K562 (cell line): ENCODE data around the gene MAP4K5. TPM values are rescaled to one million over a fixed set of nuclear protein-coding genes. Genes with fewer than 3 reads are reported as not detected.
"Not testable (repeated sequence)": the region's sequence is repeated elsewhere in the genome, so short reads cannot be mapped to it uniquely, and the experiment has no call there.

Source experiments
- ATAC-seq: fragments of 200-7000 bp; cut with Tn5 transposase; 3 replicates; pipeline ENCODE4 v1.9.1; 2020; ENCODE audit warnings: moderate library complexity
- BruUV-seq: library from RNA; stranded (reverse); fragments of 400-500 nt; replicated peaks from 2 replicates; lab custom pipeline; 2021; lab: Mats Ljungman, UMichigan
- CTCF ChIA-PET: fragments of 300-600 bp; formaldehyde crosslinking; extraction: SDS; loops from one replicate; lab custom pipeline; 2021; ENCODE audit warnings: low intra/inter-chr PET ratio; lab: Yijun Ruan, JAX
- POLR2A ChIA-PET: fragments of 300-600, 350-650 bp; sonication (Branson Sonifier 250); formaldehyde crosslinking; extraction: SDS; loops from one replicate; lab custom pipeline; 2021; ENCODE audit warnings: antibody characterized with exemption, inconsistent platforms; lab: Yijun Ruan, JAX
- DNase-seq, 4 experiments: peaks; one replicate each; pipeline versions ENCODE4 v3.0.0 to v3.0.0-alpha.2; 2011 to 2018; ENCODE audit warnings: low spot score in 3 of 4, mixed read lengths in 3 of 4; ENCODE audit errors: extremely low read depth in 1 of 4
- FAIRE-seq: peaks from 2 replicates; lab custom pipeline; 2011; peaks lifted over from hg19 to GRCh38; lab: Jason Lieb, UNC
- H2AFZ ChIP-seq: 2 replicates; pipeline ENCODE4 v1.6.0; 2011; ENCODE audit warnings: low read depth, low read length, control low read depth, inconsistent platforms
- H3K27ac ChIP-seq: fragments of 200-600 bp; 3 replicates; pipeline ENCODE4 v1.8.0; 2011; ENCODE audit warnings: low read depth, mild to moderate bottlenecking, control low read depth, inconsistent platforms, low read length, moderate library complexity, mixed read lengths; ENCODE audit errors: extremely low read depth
- H3K27me3 ChIP-seq, 2 experiments: fragments of 300-600 bp in 1 of 2; 2 replicates in 1 of 2; 3 replicates in 1 of 2; pipeline versions ENCODE4 v1.6.0 to v1.8.0; 2011; ENCODE audit warnings: inconsistent platforms in 2 of 2, low read length in 2 of 2, mild to moderate bottlenecking in 1 of 2, mixed read lengths in 1 of 2, moderate library complexity in 1 of 2; ENCODE audit not compliant: control insufficient read depth in 2 of 2, insufficient read depth in 2 of 2
- H3K36me3 ChIP-seq: fragments of 300-600 bp; 3 replicates; pipeline ENCODE4 v1.8.0; 2011; ENCODE audit warnings: mild to moderate bottlenecking, low read length, inconsistent platforms; ENCODE audit not compliant: control insufficient read depth, insufficient read depth
- H3K4me1 ChIP-seq, 2 experiments: fragments of 200-600 bp in 1 of 2; replicated peaks in 1 of 2; 2 replicates in 1 of 2; 3 replicates in 1 of 2; pipeline versions ENCODE4 v1.5.1 to v1.8.0; 2011; ENCODE audit warnings: inconsistent platforms in 2 of 2, low read length in 2 of 2, mild to moderate bottlenecking in 1 of 2, mixed read lengths in 1 of 2, moderate library complexity in 1 of 2; ENCODE audit not compliant: control insufficient read depth in 2 of 2, insufficient read depth in 2 of 2
- H3K4me2 ChIP-seq: 2 replicates; pipeline ENCODE4 v1.6.1; 2011; ENCODE audit warnings: low read length, control low read depth, inconsistent platforms, mixed read lengths; ENCODE audit not compliant: insufficient read depth
- H3K4me3 ChIP-seq: fragments of 200-600 bp; sonication (generic), shearing (Covaris generic); 2 replicates; pipeline ENCODE4 v1.5.1; 2016; ENCODE audit warnings: control low read depth, inconsistent platforms
- H3K79me2 ChIP-seq: fragments of 200-600 bp; 3 replicates; pipeline ENCODE4 v1.8.0; 2011; ENCODE audit warnings: low read length, inconsistent platforms; ENCODE audit not compliant: control insufficient read depth, insufficient read depth
- H3K9ac ChIP-seq, 2 experiments: 2 replicates each; pipeline versions ENCODE4 v1.6.0 to v1.6.1; 2011; ENCODE audit warnings: low read depth in 2 of 2, low read length in 2 of 2, control low read depth in 1 of 2, inconsistent platforms in 1 of 2, mild to moderate bottlenecking in 1 of 2, mixed read lengths in 1 of 2; ENCODE audit not compliant: insufficient read depth in 1 of 2
- H3K9me1 ChIP-seq: one replicate; pipeline ENCODE4 v1.6.0; 2011; ENCODE audit warnings: inconsistent platforms, mild to moderate bottlenecking, low read length, moderate library complexity; ENCODE audit not compliant: control insufficient read depth, insufficient read depth
- H3K9me3 ChIP-seq: replicated peaks from 2 replicates; pipeline ENCODE4 v1.5.1; 2011; ENCODE audit warnings: low read depth, low read length, inconsistent platforms; ENCODE audit not compliant: control insufficient read depth, insufficient read depth
- H4K20me1 ChIP-seq: replicated peaks from 2 replicates; pipeline ENCODE4 v1.6.1; 2011; ENCODE audit warnings: low read length, inconsistent platforms, mixed read lengths; ENCODE audit not compliant: control insufficient read depth, insufficient read depth
- C11orf30 ChIP-seq: fragments of 450-650 bp; IDR thresholded peaks from 2 replicates; pipeline ENCODE4 v1.6.1; 2016; ENCODE audit warnings: low read depth, mild to moderate bottlenecking
- CHD4 ChIP-seq: fragments of 200-600 bp; sonication (generic); IDR thresholded peaks from 3 replicates; pipeline ENCODE4 v1.6.1; 2012; ENCODE audit warnings: low read depth, mild to moderate bottlenecking, mixed read lengths, low read length, inconsistent platforms; ENCODE audit not compliant: insufficient read depth, insufficient replicate concordance, poor library complexity, severe bottlenecking
- ETV5 ChIP-seq: sonication (generic); formaldehyde crosslinking; IDR thresholded peaks from 2 replicates; pipeline ENCODE4 v1.4.0; 2020; ENCODE audit warnings: low read depth, mild to moderate bottlenecking, missing genetic modification reagents
- TEAD4 ChIP-seq, 2 experiments: sonication (generic) in 1 of 2; formaldehyde crosslinking in 1 of 2; IDR thresholded peaks; 2 replicates each; pipeline versions ENCODE4 v1.6.1 to v1.8.0; 2012 to 2022; ENCODE audit warnings: borderline replicate concordance in 1 of 2, inconsistent platforms in 1 of 2, low read length in 1 of 2, mild to moderate bottlenecking in 1 of 2, missing genetic modification reagents in 1 of 2
- USF2 ChIP-seq: sonication (generic); formaldehyde crosslinking; IDR thresholded peaks from 2 replicates; pipeline ENCODE4 v1.5.0; 2020; ENCODE audit warnings: missing genetic modification reagents
- ZFP36 ChIP-seq: fragments of 150-350 bp; IDR thresholded peaks from 2 replicates; pipeline ENCODE4 v1.6.1; 2018; ENCODE audit warnings: low read length, low read depth; ENCODE audit not compliant: partially characterized antibody
- ZNF316 ChIP-seq: fragments of 450-650 bp; IDR thresholded peaks from 2 replicates; pipeline ENCODE4 v1.6.1; 2016
- ZNF398 ChIP-seq: fragments of 250-450 bp; sonication (Bioruptor Pico); IDR thresholded peaks from 2 replicates; pipeline ENCODE4 v1.8.0; 2021; ENCODE audit warnings: moderate library complexity, mild to moderate bottlenecking, inconsistent platforms
- ZNF436 ChIP-seq: fragments of 250-450, 450-650 bp; sonication (Bioruptor Pico); formaldehyde crosslinking; IDR thresholded peaks from 2 replicates; pipeline ENCODE4 v1.7.0; 2020; ENCODE audit warnings: mild to moderate bottlenecking
- ZNF778 ChIP-seq: fragments of 450-650 bp; formaldehyde crosslinking; IDR thresholded peaks from 2 replicates; pipeline ENCODE4 v1.4.0; 2020; ENCODE audit warnings: mild to moderate bottlenecking, moderate library complexity
- WGBS: fragments of 100-300 bp; shearing (Covaris generic); methylation state at CpG from one replicate; pipeline ENCODE4 v1.1.6; 2016; ENCODE audit warnings: low coverage, mixed read lengths; ENCODE audit not compliant: insufficient coverage; ENCODE audit errors: missing lambda C conversion rate; 5-methylcytosine and 5-hydroxymethylcytosine counted together
- in situ Hi-C: fragments of 300-500 bp; cut with MboI; formaldehyde crosslinking; loops from 4 replicates; pipeline ENCODE4 v1.15.0; 2018; ENCODE audit warnings: inconsistent platforms, mixed read lengths
- intact Hi-C: fragments of 100-400 bp; cut with micrococcal nuclease; formaldehyde crosslinking; loops from 2 replicates; pipeline ENCODE4 v1.14.2; 2022
- polyA plus RNA-seq, 8 experiments: library from polyadenylated mRNA; depleted of rRNA in 4 of 8; stranded (reverse) in 5 of 8; unstranded in 3 of 8; fragments of >200 nt; fragmentation: Nextera tagmentation in 2 of 8; fragmentation: Illumina TruSeq in 1 of 8; extraction: Ambion mirVana in 2 of 8; extraction: Trizol in 1 of 8; gene quantifications; 2 replicates each; pipeline versions ENCODE4 v1.2.1 to v1.2.3, GENCODE V29; 2011 to 2014; ENCODE audit warnings: inconsistent platforms in 1 of 8, missing spikeins in 1 of 8
- total RNA-seq, 7 experiments: library from RNA; depleted of rRNA in 6 of 7; stranded (reverse); fragments of >200 nt in 6 of 7; fragmentation: Illumina TruSeq in 2 of 7; extraction: Trizol in 2 of 7; gene quantifications; 2 replicates each; pipeline versions ENCODE4 v1.2.1 to v1.2.3, GENCODE V29; 2011 to 2021; ENCODE audit warnings: low replicate concordance in 1 of 7

The MAP4K5 gene
- total and polyA plus RNA-seq, 9 of the 15 experiments (the other 6 are each of a cell fraction or from before 2014, with no cell fraction given) = 5.9 to 29.4 (median 18.0) TPM

GRCh38 chr14:50507078-50507477 lies 25.3 kb downstream of the MAP4K5 start:
- H3K4me2 ChIP-seq, H3K27me3 ChIP-seq, H3K9ac ChIP-seq, ATAC-seq, H3K9me1 ChIP-seq, H3K27ac ChIP-seq, H2AFZ ChIP-seq, POLR2A ChIA-PET, DNase-seq, intact Hi-C loops, FAIRE-seq, H3K9me3 ChIP-seq, H3K4me3 ChIP-seq, H3K4me1 ChIP-seq, BruUV-seq, CTCF ChIA-PET, H4K20me1 ChIP-seq, in situ Hi-C loops: not testable (repeated sequence)
- Histone ChIP-seq H3K36me3 (peaks cover 23% of the 10 kb centered on the region; the same call in 2 of the 3 replicates), H3K79me2 (peaks cover 34% of the 10 kb centered on the region)
- WGBS = 91% methylated on average over 1 of the region's 1 CpG
- TF ChIP-seq ZNF316 (peak; percentile 74), C11orf30 (0 out of 2 replicates have a peak, but pooled peaks have one; percentile 36)

- Histone ChIP-seq H3K27me3 (no peaks in the 10 kb centered on the region), H3K4me3 (no peak overlapping the region), H2AFZ (no peak overlapping the region), H4K20me1 (no peaks in the 10 kb centered on the region), H3K4me1 (no peaks in the 10 kb centered on the region), H3K9ac (no peak overlapping the region), H3K79me2 (peaks cover 6% of the 10 kb centered on the region; the same call in 2 of the 3 replicates), H3K9me1 (no peaks in the 10 kb centered on the region), H3K36me3 (peaks cover 29% of the 10 kb centered on the region; the same call in 2 of the 3 replicates), H3K9me3 (no peaks in the 10 kb centered on the region), H3K4me2 (no peak overlapping the region), H3K27ac (no peak overlapping the region)
- WGBS = 100% methylated on average over 2 of the region's 2 CpGs
- no peak for DNase-seq
- in situ Hi-C loops = no loop called here
- intact Hi-C loops = no loop called here
- POLR2A ChIA-PET = no interaction called here
- no peak for ATAC-seq
- CTCF ChIA-PET = no interaction called here
- FAIRE-seq = no peak
- no TSS peak for BruUV-seq
- no peak for TF ChIP-seq ZFP36
- no peak for TF ChIP-seq CHD4
- TF ChIP-seq TEAD4 (IDR thresholded peaks at IDR 0.05; ENCODE audit: low read length) = no peak
- no peak for TF ChIP-seq TEAD4 (CRISPR knock-in tag; IDR thresholded peaks at IDR 0.05; ENCODE audit: borderline replicate concordance)
- no peak for TF ChIP-seq USF2 (CRISPR knock-in tag)
- TF ChIP-seq ETV5 (CRISPR knock-in tag) = no peak
- TF ChIP-seq ZNF778 (CRISPR knock-in tag) = no peak
- TF ChIP-seq ZNF398 (CRISPR knock-in tag) = no peak
- TF ChIP-seq ZNF436 (CRISPR knock-in tag) = no peak
Measured at GRCh38 chr14:50501642-50502041, 30.7 kb downstream of the MAP4K5 start.
